Forelimb muscle (tissue), 1 donor: ENCODE measurements around the gene PTPRCAP. TPM values are rescaled to one million over a fixed set of nuclear protein-coding genes. Genes with fewer than 3 reads are reported as not detected.
"Not testable (repeated sequence)": the region's sequence is repeated elsewhere in the genome, so short reads cannot be mapped to it uniquely, and the experiment has no call there.

ENCODE experiments used
- DNase-seq: peaks from one replicate; pipeline ENCODE4 v3.0.0-alpha.2; 2013; ENCODE audit warnings: low read depth
- polyA plus RNA-seq: library from polyadenylated mRNA; unstranded; fragments of 120-200 nt; gene quantifications from one replicate; pipeline ENCODE4 v1.2.1, GENCODE V29; 2013; ENCODE audit not compliant: insufficient read length

The PTPRCAP gene
- polyA plus RNA-seq, 1 donor = 1.1 TPM

DNA sequence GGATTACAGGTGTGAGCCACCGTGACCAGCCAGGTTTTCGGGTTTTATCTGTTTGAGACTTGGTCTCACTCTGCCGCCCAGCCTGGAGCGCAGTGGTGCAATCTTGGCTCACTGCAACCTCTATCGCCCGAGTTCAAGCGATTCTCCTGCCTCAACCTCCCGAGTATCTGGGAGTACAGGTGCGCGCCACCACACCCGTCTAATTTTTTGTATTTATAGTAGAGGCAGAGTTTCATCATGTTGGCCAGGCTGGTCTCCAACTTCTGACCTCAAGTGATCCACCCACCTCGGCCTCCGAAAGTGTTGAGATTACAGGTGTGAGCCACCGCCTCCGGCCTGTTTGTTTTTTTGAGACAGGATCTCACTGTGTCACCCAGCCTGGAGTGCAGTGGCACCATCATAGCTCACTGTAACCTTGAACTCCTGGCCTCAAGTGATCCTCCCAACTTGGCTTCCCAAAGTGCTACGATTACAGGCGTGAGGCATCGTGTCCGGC, 10.1 kb downstream of the PTPRCAP start:
- not testable (repeated sequence) for DNase-seq

DNA sequence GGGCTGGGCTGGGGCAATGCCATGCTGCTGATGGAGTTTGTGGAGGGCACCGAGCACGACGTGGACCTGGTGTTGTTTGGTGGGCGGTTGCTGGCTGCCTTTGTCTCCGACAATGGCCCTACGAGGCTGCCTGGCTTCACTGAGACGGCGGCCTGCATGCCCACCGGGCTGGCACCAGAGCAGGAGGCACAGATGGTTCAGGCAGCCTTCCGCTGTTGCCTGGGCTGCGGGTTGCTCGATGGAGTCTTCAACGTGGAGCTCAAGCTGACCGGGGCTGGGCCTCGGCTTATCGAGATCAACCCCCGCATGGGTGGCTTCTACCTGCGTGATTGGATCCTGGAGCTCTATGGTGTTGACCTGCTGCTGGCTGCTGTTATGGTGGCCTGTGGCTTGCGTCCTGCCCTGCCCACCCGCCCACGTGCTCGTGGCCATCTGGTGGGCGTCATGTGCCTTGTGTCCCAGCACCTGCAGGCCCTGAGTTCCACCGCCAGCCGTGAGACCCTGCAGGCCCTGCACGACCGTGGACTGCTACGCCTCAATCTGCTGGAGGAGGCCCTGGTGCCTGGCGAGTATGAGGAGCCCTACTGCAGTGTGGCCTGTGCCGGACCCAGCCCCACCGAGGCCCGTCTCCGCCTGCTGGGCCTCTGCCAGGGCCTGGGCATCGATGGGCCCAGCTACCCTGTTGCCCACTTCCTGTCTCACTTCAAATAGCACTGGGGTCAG, 13.4 kb downstream of the PTPRCAP start:
- DNase-seq = no peak

DNA sequence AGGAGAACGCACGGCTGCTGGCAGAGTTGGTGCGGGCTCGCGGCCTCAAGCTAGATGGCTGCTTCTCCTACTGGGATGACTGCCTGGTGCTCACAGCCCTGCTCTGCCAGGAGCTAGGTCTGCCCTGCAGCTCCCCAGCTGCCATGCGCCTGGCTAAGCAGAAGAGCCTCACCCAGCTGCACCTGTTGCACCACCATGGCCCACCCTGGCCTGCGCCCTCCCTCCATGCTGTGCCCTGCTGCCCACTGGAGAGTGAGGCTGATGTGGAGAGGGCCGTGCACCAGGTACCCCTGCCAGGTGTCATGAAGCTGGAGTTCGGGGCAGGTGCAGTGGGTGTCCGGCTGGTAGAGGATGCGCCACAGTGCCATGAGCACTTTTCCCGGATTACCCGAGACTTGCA, 14.0 kb downstream of the PTPRCAP start:
- no peak for DNase-seq

DNA sequence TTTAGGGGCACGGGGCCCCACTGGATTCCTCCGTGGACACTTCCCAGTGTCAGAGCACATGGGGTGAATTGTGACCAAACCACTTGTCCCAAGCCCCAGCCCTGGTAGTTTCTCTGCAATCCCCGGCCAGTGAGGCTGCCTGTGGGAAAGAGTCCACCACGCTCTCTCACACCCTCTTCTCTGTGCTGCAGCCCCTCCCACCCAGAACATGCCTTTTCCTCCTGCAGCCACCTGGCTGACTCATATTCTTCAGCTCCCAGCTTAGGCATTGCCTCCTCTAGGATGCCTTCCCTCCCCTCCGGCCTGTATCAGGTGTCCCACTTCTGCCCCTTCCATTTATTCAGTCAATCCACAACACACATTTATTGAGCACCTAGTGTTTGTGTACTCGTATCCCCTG, 14.6 kb downstream of the PTPRCAP start:
- DNase-seq = no peak

DNA sequence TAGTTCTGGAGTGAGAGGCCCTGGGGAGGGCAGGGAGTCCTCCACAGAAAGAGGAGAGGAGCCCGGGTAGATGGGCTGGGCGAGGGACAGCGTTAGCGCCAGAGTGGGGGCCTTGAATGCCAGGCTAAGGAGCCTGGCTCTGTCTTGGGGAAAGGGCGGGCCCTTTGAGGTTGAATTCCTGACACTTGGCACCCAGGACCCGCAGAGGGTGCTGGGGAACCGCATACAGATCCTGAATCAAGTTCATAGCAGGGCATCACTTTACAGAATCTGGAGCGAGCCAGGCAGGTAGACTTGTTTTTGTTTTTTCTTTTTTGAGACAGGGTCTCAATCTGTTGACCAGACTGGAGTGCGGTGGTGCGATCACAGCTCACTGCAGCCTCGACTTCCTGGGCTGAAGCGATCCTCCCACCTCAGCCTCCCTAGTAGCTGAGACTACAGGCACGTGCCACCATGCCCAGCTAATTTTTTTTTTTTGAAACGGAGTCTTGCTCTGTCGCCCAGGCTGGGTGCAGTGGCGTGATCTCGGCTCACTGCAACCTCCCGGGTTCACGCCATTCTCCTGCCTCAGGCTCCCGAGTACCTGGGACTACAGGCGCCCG, 16.0 kb downstream of the PTPRCAP start:
- DNase-seq = no peak

DNA sequence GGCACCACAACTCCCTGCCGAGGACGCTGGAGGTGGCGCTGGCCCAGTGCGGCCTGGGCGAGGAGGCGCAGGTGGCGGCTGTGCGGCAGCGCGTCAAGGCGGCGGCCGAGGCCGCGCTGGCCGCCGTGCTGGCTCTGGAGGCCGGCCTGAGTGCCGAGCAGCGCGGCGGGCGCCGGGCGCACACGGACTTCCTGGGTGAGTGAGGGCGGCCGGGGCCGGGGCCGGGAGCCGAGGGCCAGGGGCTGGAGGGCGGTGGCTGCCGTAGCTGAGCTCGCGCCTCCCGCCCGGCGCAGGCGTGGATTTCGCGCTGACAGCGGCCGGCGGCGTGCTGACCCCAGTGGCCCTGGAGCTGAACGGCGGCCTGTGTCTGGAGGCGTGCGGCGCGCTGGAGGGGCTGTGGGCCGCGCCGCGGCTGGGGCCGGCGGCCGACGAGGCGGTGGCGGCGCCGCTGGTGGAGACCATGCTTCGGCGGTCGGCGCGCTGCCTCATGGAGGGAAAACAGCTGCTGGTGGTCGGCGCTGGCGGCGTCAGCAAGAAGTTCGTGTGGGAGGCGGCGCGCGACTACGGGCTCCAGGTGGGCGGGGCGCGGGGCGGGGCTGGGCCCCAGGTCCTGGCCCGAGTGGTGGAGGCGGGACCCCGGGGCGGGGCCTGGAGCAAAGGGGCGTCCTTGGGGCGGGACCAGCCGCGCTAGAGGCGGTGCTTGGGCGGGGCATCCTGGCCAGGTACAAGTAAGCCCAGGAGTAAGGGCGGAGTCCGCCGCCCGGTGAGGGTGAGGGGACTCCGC, 16.6 kb downstream of the PTPRCAP start:
- no peak for DNase-seq

DNA sequence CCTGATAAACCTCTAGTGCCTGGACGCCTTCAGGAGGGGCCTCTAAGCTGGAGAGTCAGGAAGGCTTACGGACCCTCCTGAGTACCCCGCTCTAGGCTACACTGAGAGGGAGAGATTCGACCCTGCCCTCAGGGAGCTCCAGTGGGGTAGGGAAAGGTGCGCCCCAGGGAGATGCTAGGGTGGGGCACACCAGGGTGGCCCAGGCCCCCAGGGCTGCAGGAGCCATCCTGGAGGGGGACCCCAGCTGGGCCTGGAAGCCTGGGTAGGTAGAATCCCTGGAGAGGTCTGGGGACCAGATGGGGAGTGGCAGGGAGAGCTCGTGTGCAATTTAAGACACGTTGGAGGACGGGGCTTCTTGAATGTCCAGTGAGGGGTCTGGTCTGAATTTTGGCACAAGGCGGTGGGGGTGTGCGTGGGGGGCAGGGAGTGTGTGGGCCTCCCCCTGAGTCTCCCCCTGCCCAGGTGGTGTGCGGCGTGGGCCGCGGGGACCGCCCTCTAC, 17.3 kb downstream of the PTPRCAP start:
- no peak for DNase-seq

DNA sequence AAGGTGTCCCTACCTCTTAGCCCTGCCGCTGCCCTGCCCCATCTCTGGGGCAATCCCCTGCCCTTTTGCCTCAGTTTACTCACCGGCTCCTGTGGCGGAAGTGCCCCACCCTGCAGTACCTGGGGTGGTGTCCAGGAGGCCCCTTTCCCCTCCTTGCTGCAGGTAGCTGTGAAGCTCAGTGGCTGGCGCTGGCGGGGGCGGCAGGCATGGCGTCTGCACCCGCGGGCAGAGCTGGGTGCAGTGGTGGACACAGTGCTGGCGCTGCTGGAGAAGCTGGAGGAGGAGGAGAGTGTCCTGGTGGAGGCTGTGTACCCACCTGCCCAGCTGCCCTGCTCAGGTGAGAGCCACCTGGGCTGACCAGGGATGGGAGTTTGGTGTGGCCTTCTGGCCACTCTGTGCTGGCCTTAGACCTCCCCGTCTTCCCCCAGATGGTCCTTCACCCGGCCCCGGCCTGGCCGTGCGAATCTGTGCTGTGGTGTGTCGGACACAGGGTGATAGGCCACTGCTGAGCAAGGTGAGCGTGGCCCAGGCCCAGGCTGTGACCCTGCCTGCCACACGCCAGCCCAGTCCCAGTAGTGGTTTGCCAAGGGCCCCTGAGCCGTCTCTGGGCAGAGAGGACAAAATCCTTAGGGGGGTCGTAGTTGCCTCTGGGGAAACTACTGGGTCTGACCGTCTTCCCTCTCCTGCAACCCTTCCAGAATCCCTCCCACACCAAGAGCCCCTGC, 18.0 kb downstream of the PTPRCAP start:
- no peak for DNase-seq

DNA sequence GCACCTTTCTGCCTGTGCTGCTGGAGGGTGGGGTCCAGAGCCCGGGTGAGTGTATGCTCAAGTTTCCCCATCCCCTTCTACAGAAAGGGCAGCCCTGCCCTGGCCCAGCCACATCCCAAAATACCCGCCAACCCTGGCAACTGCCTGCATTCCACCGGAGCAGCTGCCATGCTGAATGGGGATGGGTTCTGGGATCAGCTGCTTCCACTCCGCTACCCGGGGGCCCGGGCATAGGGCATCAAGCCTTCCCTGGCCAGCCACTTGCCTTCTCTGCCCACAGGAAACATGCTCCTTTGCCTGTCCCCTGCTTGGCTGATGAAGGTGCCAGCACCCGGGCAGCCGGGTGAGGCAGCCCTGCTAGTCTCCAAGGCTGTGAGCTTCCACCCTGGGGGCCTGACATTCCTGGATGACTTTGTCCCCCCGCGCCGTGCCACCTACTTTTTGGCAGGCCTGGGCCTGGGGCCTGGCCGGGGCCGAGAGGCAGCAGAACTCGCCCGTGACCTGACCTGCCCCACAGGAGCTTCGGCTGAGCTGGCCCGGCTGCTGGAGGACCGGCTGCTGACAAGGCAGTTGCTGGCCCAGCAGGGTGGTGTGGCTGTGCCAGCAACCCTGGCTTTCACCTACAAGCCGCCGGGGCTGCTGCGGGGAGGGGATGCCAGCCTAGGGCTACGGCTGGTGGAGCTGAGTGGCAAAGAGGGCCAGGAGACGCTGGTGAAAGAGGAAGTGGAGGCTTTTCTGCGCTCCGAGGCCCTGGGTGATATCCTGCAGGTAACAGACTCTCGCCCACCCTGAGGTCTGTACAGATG, 18.8 kb downstream of the PTPRCAP start:
- no peak for DNase-seq

DNA sequence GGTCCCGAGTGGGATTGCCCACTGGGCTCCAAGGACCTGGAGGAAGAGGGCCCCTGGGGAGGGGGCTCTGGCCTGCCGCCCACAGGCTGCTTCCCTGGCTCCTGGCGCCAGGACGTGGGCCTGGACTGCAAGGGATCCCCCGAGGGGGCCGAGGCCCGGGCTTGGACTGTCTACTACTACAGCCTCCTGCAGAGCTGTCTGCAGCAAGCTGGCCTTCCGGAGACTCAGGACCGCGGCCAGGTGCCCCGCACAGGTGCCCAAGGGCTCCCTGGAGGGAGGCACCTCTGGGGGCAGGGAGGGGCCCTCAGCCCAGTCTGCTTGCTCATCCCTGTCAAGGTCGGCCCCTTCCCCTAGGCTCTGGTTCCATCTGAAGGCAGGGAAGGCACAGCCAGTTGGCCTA, 20.1 kb downstream of the PTPRCAP start:
- no peak for DNase-seq

DNA sequence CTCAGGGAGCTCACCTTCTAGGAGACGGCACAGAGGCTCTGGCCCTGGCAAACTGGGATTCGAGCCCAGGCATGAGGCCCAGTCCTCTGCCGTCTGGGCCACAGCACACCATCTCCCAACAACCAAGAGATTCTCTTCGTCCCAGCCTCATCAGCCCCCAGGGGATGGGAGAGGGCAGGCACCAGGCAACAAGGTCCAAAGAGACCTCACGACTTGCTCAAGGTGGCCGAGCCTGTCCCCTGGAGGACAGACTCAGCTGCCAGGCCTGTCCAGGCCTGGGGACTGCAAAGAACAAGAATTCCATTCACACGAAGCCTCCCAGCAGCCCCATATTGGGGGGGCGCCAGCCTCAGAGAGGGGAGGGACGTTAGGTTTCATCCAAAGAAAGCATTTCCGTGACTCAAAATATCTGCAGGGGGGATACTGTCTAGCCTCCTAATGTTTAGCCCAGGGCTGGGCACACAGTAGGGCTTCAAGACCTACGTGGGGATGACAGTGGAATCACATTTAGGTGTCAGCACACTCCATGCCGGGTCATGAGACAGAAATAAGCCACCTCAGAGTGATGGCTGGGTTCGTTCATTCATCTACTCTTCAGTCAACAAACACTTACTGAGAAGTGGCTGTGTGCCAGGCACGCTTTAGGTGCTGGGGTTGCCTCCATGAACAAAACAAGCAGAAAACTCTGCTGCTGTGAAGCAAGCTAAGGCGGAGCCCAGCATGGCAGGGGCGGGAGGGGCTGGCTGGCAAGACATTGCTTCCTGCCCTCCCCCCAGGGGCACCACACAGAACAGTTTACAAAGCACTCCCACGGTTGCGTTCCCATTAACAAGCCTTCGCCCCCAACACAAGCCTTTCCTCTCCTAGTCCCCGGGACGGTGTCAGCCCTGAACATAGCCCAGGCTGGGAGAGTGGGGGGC, 20.8 kb downstream of the PTPRCAP start:
- no peak for DNase-seq

DNA sequence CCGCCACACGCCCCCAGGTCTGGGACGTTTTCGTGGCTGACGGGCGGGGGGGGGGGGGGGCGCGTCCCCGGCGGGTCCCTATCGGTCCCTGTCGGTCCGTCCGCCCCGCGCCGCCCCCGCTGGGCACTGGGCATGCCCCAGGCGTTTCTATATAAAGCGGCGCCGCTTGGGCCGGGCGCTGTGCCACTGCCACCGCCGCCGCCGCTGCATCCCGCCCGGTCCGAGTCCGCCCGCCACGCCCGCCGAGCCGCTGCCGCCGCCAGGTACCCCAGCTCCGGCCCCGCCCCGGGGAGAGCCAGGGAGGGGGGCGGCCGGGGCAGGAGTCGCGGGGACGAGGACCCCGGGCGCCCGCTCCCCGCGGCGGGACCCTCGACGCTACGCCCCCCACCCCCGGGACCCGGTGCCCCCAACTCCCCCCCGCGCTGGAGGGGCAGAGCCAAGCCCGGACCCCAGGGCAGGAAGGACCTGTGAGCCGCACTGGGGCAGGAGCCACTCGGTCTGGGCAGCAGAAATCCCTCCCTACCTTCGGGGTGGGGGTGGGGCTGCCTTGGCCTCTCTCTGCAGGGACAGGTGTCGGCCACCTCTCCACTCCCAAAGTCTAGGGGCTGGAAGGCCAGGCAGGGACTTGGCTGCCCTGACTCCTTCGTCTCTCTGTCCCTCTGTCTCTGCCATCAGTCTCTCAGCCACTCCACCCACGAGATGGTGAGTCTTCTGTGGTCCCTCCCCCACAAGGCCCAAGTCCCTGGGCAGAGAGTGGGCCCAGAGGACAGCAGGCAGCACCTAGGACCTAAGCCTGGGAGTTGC, 21.8 kb downstream of the PTPRCAP start, which contains the start of gene CARNS1:
Gene CARNS1, plus strand, starts transcription at position 178 of the 804 bp plus-strand sequence. Its CDS starts 522 bp downstream, at position 700.
- DNase-seq = no peak

DNA sequence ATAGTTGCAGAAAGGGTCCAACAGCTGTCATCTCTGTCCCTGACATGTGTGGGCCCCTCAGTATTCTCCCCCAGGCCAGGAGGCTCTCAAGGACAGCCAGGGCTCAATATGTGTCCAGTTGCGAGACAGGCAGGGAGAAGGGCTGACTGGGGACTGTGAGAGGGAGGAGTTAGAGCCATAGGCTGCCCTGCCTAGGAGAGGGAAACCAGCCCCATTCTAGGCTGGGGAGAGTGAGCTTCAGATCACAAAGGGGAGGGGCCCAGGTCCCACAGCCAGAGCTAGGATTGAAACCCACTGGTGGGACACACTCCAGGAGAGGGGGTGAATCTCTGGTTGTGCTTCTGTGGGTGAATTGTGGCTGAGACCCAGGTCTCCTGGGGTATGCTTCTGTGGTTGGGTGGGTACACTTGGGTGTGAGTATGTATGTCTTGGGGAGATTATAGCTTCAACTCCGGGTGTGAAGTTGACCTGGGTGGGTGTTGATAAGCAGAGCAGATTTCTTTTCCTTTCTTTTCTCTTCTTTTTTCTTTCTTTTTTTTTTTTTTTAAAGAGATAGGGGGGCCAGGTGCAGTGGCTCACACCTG, 24.1 kb downstream of the PTPRCAP start:
- DNase-seq = no peak

DNA sequence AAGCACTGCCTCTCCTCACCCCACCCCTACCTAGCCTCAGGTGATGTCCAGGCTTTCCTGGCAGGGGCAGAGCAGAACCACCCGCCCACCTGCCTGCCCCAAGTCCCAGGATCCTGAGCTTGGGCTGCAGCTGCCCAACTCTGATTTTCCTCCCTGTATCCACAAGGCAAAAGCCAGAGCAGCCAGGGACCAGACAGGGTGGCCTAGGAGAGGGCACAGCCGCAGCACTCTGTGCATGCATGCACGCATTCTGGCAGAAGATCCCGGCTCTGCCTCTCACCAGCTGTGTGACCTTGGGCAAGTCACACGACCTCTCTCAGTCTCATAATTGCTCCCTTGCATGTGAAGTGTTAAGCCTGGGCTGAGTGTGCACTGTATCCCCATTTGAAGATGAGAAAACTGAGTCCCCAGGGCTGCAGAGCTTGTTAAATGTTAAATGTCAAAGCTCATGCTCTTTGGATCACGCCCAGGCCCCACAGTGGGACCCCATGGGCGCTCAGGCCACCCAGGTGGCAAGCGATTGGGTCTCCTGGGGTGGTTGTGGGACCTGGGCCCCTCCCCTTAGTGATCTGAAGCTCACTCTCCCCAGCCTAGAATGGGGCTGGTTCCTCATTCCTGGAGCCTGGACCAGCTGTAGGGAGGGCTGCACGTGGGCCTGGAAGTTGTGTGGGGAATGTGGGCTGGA, 24.8 kb downstream of the PTPRCAP start:
- DNase-seq = no peak

DNA sequence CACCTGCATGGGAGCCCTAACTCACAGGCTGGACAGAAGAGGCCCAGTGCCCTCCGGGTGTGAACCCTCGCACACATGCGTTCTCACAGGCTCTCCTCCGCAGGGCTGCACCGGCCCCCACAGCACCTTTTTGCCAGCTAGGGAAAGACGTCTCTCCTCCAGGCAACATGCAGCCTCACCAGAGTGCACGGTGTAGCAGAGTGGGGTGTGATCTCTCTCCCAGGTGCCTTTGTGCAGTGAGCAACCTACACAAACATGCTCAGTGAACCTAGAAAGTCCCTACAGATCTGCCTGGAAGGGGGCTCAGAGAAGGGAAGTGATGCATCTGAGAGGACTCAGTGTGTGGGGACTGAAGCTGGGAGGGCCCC, 25.7 kb downstream of the PTPRCAP start:
- no peak for DNase-seq

DNA sequence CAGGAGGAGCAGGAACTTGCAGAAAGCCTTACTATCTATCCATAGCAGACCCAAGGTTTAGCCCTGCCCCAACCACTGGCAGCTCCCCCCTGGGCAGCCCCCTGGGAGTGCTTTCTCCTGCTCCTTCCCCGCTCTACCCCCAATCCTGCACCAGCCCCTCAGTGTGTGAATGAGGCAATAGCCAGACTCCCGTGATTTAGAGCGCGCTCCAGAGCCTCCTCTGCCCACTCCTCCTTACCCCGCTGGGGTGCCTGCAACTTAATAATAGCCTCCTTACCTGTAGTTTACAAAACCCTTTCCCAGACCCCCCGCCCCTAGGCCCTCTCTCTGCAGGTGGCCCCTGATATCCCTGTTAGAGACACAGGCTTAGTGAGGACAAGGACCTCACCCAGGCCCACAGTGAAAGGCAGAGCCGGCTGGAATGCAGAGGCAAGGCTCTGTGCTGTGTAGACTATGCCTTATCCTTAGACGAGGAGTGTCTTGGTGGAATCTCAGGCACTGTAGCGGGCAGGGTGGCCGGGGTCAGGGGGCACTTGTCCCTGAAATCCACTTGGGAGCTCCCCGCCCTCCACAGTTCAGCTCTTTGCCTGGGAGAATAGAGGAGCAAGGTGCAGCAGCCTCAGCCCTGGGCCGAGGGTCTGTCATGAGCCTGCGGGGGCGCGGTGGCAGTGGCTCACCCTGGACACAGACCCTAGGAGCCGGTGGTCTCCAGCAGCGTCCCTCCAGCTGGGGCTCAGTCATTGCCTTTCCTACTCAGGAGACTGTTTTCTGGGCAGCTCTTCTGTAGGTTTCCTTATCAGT, 26.3 kb downstream of the PTPRCAP start:
- DNase-seq = no peak

DNA sequence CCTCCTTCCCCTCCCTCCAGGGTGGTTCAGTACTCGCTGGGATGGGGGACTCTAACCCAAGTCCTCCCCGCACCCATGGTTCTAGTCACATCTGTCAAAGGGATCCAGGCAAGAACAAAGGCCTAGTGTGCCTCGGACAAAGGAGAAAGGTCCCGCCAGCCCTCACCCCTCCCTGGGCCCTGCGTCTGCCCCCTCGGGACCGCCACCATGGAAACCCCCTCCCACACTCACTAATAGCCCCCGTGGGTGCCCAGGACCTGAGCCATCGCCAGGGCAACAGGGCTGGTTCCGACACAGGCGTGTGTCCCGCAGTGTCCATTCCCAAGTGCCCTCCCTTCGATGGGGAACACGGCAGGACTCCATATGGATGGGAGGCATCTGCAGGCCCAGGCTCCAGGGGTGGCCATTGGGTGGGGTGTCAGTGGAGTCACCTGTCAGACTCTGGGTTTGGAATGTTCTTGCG, 27.1 kb downstream of the PTPRCAP start:
- DNase-seq = no peak
